HepG2 (cell line): ENCODE results near the gene NRL. TPM values are rescaled to one million over a fixed set of nuclear protein-coding genes. Genes with fewer than 3 reads are reported as not detected.

Source experiments
- ARHGAP35 ChIP-seq: sonication (generic); formaldehyde crosslinking; IDR thresholded peaks from 2 replicates; pipeline ENCODE4 v1.9.0; 2022; ENCODE audit warnings: mild to moderate bottlenecking, inconsistent platforms, moderate library complexity, missing genetic modification reagents, borderline replicate concordance
- ELF1 ChIP-seq: sonication (generic); formaldehyde crosslinking; IDR thresholded peaks from 2 replicates; pipeline ENCODE4 v1.4.0; 2020; ENCODE audit warnings: missing genetic modification reagents
- KMT2B ChIP-seq: IDR thresholded peaks from 2 replicates; pipeline ENCODE4 v1.6.1; 2016; ENCODE audit warnings: missing genetic modification reagents, missing compliant biosample characterization
- NFAT5 ChIP-seq: sonication (generic); formaldehyde crosslinking; IDR thresholded peaks from 2 replicates; pipeline ENCODE4 v1.4.0; 2020; ENCODE audit warnings: missing genetic modification reagents
- PAXIP1 ChIP-seq: sonication (generic); formaldehyde crosslinking; conservative IDR thresholded peaks from 2 replicates; pipeline ENCODE4 v1.4.0; 2020; ENCODE audit warnings: mild to moderate bottlenecking, missing genetic modification reagents, moderate library complexity
- PBX2 ChIP-seq: IDR thresholded peaks from 2 replicates; pipeline ENCODE4 v1.6.1; 2016; ENCODE audit warnings: control low read depth
- RBAK ChIP-seq: sonication (generic); formaldehyde crosslinking; IDR thresholded peaks from 2 replicates; pipeline ENCODE4 v1.5.1; 2020; ENCODE audit warnings: mild to moderate bottlenecking, missing genetic modification reagents
- TEAD2 ChIP-seq: sonication (generic); formaldehyde crosslinking; IDR thresholded peaks from 2 replicates; pipeline ENCODE4 v1.9.0; 2021; ENCODE audit warnings: missing genetic modification reagents
- TMF1 ChIP-seq: sonication (generic); formaldehyde crosslinking; IDR thresholded peaks from 2 replicates; pipeline ENCODE4 v1.8.1; 2022; ENCODE audit warnings: low read depth, missing genetic modification reagents
- ZBTB46 ChIP-seq: sonication (generic); formaldehyde crosslinking; IDR thresholded peaks from 2 replicates; pipeline ENCODE4 v1.4.0; 2020; ENCODE audit warnings: mild to moderate bottlenecking, missing genetic modification reagents, borderline replicate concordance
- ZC3H13 ChIP-seq: sonication (generic); formaldehyde crosslinking; IDR thresholded peaks from 2 replicates; pipeline ENCODE4 v1.8.1; 2023; ENCODE audit warnings: mild to moderate bottlenecking, missing genetic modification reagents, moderate library complexity
- ZFY ChIP-seq: sonication (generic); formaldehyde crosslinking; IDR thresholded peaks from 2 replicates; pipeline ENCODE4 v1.4.0; 2020; ENCODE audit warnings: missing genetic modification reagents
- ZNF10 ChIP-seq: sonication (generic); formaldehyde crosslinking; IDR thresholded peaks from 2 replicates; pipeline ENCODE4 v1.4.0; 2020; ENCODE audit warnings: mild to moderate bottlenecking, low read depth, missing genetic modification reagents, borderline replicate concordance
- ZNF354B ChIP-seq: sonication (generic); formaldehyde crosslinking; IDR thresholded peaks from 2 replicates; pipeline ENCODE4 v1.8.0; 2022; ENCODE audit warnings: mild to moderate bottlenecking, missing genetic modification reagents
- ZNF546 ChIP-seq: sonication (generic); formaldehyde crosslinking; conservative IDR thresholded peaks from 2 replicates; pipeline ENCODE4 v1.8.1; 2023; ENCODE audit warnings: mild to moderate bottlenecking, missing genetic modification reagents
- ZNF746 ChIP-seq: sonication (generic); formaldehyde crosslinking; IDR thresholded peaks from 2 replicates; pipeline ENCODE4 v1.8.0; 2022; ENCODE audit warnings: mild to moderate bottlenecking, missing genetic modification reagents
- polyA plus RNA-seq, 8 experiments: library from polyadenylated mRNA; depleted of rRNA in 3 of 8; stranded (reverse) in 7 of 8; unstranded in 1 of 8; fragments of >200 nt; fragmentation: Illumina TruSeq in 4 of 8; extraction: Trizol in 4 of 8; gene quantifications; 2 replicates each; pipeline versions ENCODE4 v1.2.1 to v1.2.3, GENCODE V29; 2011 to 2016; ENCODE audit warnings: low read depth in 4 of 8, missing spikeins in 1 of 8, mixed read lengths in 1 of 8; ENCODE audit not compliant: insufficient read depth in 1 of 8
- total RNA-seq, 5 experiments: library from RNA; depleted of rRNA; stranded (reverse); fragments of >200 nt; fragmentation: Illumina TruSeq; extraction: Trizol; gene quantifications; 2 replicates each; pipeline ENCODE4 v1.2.3, GENCODE V29; 2016; ENCODE audit warnings: low read depth in 1 of 5

Gene NRL
- total and polyA plus RNA-seq, 2 of the 13 experiments (the other 11 are each of a cell fraction or from before 2014, with no cell fraction given) = 2.5 to 4.7 TPM

- TF ChIP-seq PAXIP1 = peak; percentile 55; the same call in 1 of the 2 replicates
- 0 out of 2 replicates have a peak, but pooled peaks have one; percentile 38 for TF ChIP-seq ZNF354B (CRISPR knock-in tag)
- peak; percentile 30; the same call in 1 of the 2 replicates for TF ChIP-seq ZNF746 (CRISPR knock-in tag)
- peak; percentile 79; the same call in 1 of the 2 replicates for TF ChIP-seq ZBTB46 (CRISPR knock-in tag)
- no peak for TF ChIP-seq ZNF546 (CRISPR knock-in tag)
- peak; percentile 80; the same call in 1 of the 2 replicates for TF ChIP-seq TMF1 (CRISPR knock-in tag)
- peak; percentile 65 for TF ChIP-seq ELF1 (CRISPR knock-in tag)
- TF ChIP-seq ARHGAP35 = peak; percentile 81; the same call in 1 of the 2 replicates
- TF ChIP-seq RBAK (CRISPR knock-in tag) = 0 out of 2 replicates have a peak, but pooled peaks have one; percentile 24
- TF ChIP-seq KMT2B (CRISPR knock-in tag) = no peak; the same call in 1 of the 2 replicates
- TF ChIP-seq ZC3H13 (CRISPR knock-in tag) = no peak
- TF ChIP-seq ZNF10 = no peak
- TF ChIP-seq NFAT5 (CRISPR knock-in tag) = no peak
- peak; percentile 22; the same call in 1 of the 2 replicates for TF ChIP-seq TEAD2 (CRISPR knock-in tag)
- peak; percentile 73 for TF ChIP-seq ZFY (CRISPR knock-in tag)
- TF ChIP-seq PBX2 (CRISPR knock-in tag) = no peak
Observed at GRCh38 chr14:24036169-24036962, 78.4 kb downstream of the NRL start (continued).
